Hypothalamus (tissue), 51 donors: Measurements from ENCODE around the gene ZNF281.
A peak's percentile ranks its signal among the peaks of the same experiment; 100 is the strongest.

Source experiments
- DNase-seq, 51 donors: peaks; one replicate each; lab custom pipeline; 2025; lab: John Stamatoyannopoulos, UW

ZNF281 gene

DNA sequence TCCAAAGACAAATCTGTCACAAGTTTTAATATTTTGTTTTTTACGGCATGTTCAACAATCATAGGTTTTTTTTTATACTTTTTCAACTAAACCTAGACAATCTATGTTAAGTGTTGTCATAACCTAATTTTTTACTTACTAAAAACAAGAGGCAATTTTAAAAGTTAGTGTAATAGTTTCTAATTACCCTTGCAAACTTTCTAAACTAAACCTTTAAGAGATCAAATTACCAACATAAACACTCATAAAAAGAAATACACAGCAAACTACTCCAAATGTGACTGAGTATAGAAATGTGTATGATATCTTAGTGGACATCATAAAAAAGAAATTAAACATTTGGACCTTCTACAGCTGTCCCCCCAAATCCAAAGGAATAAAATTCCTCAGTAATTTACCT is 10.0 kb downstream of the ZNF281 start:
- DNase-seq = no peak

GRCh38 chr1:200398373-200398772 is 11.5 kb downstream of the ZNF281 start:
- no peak for DNase-seq

DNA sequence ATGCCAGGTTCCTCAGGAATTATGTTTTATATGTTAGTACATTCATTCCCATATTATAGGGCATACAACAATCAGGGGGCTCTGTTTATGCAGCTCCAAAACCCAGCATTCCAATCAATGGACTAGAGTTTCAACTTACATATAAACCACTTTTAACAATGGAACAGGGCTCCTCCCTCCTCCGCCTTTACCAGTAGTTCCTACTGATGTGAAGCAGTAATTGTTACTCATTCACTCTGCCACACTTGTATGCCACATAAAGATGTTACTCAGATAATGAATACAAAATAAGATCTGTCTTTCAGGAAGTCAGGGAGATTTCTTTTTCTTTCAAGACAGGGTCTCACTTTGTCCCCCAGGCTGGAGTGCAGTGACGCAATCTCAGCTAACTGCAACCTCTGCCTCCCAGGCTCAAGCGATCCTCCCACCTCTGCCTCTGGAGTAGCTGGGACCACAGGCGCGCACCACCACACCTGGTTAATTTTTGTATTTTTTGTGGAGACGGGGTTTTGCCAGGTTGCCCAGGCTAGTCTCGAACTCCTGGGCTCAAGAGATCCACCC is 17.1 kb downstream of the ZNF281 start:
- DNase-seq = no peak

DNA sequence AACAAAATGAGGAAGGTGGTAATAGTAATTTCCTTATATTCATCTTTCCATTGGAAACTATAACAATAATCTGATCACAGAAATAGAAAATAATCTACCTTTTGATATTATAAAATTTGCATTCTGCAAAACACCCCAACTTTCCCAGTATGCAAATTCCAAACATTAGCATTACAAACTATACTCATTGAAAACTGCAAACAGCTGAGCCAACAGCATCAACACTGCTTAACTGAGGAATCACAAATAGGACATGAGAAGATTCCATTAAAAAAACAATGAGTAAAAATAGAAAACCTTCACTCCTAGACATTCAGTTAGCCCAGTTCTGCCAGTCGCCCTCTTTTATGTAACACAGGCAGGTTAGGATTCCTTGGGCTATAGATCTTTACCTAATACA is 18.1 kb downstream of the ZNF281 start:
- no peak for DNase-seq

DNA sequence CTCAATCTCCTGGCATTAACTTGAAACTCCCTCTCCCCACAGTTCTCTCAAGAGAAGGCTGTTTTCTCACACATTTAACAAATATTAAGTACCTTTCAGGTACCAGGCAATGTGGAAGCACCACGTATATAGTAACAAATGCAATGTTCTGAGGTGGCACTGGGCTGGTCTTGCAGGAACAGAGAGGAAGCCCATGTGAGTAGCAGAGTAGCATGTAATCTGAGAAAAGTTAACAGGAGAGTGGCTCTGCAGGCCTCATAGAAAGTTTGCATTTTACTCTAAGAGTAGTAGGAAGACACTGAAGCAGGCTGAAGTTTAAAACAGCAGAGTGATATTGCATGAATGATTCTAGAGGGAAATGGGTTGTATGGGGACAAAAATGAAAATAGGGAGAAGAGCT is 21.0 kb downstream of the ZNF281 start:
- DNase-seq = no peak

GRCh38 chr1:200386416-200386815 is 23.4 kb downstream of the ZNF281 start:
- no peak for DNase-seq

DNA sequence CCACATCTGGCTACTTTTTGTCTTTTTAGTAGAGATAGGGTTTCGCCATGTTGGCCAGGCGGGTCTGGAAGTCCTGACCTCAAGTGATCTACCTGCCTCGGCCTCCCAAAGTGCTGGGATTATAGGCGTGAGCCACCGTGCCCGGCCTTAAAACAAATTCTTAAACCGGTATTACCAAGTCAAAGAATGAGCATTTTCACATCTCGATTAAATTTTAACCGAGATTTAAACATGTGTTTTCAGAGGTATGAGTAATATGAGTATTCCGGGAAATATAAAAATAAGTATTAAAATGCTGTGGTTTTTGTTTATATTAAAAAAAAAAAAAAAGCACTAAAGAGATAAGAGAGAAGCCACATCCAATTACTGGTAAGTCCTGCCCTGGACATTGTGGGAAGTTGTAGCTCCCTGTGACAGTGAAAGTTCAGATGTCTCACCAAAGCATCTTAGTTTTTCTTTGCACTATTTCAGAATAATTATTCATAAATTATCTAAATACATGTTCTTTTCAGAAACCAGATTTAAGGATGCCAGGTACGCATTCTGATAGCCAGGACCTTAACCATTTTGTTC is 24.9 kb downstream of the ZNF281 start:
- no peak for DNase-seq

- DNase-seq = no peak
Measured at GRCh38 chr1:200381256-200381984, 28.4 kb downstream of the ZNF281 start.

DNA sequence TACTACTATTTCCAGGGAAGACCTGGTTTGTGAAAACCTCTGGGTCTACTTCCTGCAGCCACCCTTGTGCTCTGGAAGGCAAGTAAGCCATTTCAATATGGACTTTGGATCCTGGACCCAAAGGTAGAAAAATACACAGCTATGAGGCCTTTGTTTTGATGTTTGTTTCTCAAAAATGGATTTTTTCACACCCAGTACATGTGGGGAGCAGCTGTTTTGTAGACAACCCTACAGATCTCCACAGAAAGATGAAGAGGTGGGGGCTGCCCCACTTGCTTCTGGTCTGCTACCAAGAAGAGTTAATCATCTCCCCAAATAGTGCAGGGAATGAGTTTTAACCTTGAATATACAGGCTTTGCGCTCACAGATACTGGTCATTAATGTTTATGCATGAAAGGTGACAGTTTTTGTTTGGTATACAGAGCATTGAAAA is 29.2 kb downstream of the ZNF281 start:
- no peak for DNase-seq

DNA sequence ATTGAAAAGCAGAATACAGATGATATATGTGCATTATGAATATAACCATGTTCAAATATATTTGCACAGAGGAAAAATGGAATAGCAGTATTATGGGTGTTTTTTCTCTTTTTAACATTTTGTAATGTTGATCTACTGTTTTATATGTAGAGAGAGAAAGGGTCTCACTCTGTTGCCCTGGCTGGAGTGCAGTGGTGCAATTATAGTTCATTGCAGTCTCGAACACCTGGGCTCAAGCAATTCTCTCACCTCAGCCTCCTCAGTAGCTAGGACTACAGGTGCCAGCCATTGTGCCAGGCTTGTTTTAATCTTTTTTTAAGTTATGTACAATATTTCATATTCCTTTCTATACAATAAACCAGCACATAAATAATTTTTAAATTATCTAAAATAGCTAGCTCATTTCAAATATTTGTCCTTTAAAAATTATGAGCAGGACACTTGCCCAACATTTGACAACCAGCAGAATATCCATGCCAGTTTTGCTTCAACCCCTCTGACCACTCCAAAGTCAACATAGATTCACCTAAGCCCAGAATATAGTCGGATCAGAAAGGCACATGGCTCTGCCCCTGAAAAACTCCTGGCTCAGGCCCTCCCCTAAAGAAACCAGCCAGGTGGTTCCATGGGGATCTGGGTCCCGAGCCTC is 29.8 kb downstream of the ZNF281 start:
- DNase-seq = no peak

DNA sequence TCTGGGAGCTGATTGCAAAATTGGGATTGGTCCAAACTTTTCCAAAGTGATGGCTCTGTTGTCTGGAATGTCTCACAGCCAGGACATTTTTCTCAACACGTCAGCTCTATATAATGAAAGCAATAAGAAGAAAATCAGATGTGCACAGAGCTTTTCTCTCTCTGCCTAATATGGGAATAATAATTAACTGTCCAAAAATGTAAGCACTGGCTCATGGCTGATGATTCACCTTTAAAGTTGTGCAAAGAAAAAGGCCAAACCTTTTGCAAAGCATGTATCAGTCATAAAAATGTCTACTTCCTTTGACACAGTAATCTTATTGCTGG is 30.4 kb downstream of the ZNF281 start:
- no peak for DNase-seq

GRCh38 chr1:200378096-200378495 is 31.7 kb downstream of the ZNF281 start:
- DNase-seq = no peak

DNA sequence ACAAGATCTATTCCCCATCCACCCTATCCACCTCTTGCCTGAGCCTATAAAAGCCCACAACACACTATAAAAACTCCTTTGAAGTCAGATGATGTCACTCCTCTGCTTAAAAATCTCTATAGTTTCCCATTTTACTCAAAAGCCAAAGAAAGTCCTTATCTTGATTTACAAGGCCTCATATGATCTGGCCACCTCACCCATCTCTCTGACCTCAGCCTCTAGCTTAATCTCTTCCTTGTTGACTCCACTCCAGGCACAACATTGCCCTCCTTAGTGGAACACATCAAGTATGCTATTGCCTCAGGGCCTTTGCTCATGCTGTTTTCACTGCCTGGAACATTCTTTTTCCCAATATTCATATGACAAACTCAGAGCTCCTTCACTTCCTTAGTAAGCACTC is 33.3 kb downstream of the ZNF281 start:
- no peak for DNase-seq

GRCh38 chr1:200374569-200375295 is 35.1 kb downstream of the ZNF281 start:
- no peak for DNase-seq

GRCh38 chr1:200373811-200374231 is 36.0 kb downstream of the ZNF281 start:
- peak in 3 of 51 donors; percentile 35 to 72 (median 45) for DNase-seq

GRCh38 chr1:200372885-200373181 is 37.0 kb downstream of the ZNF281 start:
- DNase-seq = no peak

- DNase-seq = peak in 2 of 51 donors; percentile 2 to 39
Measured at GRCh38 chr1:200372095-200372884, 37.5 kb downstream of the ZNF281 start.

DNA sequence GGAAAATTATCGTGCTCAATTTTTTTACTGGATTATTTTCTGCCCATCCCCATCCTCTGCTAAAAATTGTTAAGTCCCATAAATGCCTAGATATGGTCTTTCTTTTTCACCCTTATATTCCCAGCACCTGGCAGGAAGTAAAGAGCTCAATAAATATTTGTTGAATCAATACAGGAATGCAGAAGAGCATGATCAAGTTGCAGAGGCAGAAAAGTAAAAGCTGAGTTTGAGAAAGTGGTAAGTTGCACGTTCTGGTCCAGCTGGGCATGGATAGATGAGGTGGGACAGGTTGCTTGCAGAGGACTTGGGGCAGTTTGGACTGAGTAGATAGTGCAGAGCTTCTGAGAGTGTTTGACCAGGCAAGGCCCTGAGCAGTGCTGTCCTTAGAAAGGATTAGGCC is 40.1 kb downstream of the ZNF281 start:
- no peak for DNase-seq

DNA sequence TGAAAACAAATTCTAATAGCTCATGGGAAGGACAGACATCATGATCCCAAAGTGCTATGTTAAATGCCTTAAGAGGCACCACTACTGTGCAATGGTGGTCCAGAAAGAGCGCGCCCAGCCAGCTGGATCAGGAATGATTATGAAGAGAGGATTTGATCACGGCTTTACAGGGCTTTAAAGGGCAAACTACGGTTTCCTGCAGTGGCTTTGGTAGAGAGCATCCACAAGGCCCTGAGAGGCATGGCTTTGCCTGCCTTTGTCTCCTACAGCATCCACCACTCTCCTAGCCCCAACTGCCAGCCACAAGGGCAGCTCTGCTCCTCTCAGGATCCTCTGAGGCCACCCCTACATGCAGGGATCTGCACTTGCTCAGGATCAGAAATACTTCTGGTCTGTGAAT is 40.7 kb downstream of the ZNF281 start:
- DNase-seq = no peak

DNA sequence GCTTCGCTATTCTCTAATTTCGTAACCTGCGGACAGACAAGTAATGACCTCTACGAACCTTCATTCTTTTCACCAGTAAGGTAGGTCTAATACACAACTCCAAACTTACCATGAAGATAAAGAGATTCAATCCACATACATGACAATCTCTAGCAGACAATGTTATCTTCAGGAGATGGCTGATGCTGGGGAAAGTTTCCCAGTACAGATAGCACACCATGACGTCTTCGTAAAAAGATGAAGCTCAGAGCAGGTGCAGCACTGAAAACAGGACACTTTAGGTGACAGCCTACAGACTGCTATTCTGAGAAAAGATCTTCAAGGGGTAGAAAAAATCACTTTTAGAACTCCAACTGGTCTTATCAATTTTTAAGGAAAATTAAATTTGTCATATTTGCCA is 41.3 kb downstream of the ZNF281 start:
- DNase-seq = peak in 2 of 51 donors; percentile 28 to 80
